Erythroblast (primary cell): ENCODE measurements around the gene CHSY1.
A peak's percentile ranks its signal among the peaks of the same experiment; 100 is the strongest.

Experiments used
- DNase-seq, 2 experiments: peaks; one replicate each; lab custom pipeline; 2025; lab: John Stamatoyannopoulos, UW
- GATA1 ChIP-seq: IDR thresholded peaks from 2 replicates; pipeline ENCODE4 v1.6.1; 2011; ENCODE audit warnings: low read depth, mild to moderate bottlenecking, control low read depth, low read length, moderate library complexity
- POLR2A ChIP-seq: IDR thresholded peaks from 2 replicates; pipeline ENCODE4 v1.6.1; 2011; ENCODE audit warnings: mild to moderate bottlenecking, low read length

The CHSY1 gene

DNA sequence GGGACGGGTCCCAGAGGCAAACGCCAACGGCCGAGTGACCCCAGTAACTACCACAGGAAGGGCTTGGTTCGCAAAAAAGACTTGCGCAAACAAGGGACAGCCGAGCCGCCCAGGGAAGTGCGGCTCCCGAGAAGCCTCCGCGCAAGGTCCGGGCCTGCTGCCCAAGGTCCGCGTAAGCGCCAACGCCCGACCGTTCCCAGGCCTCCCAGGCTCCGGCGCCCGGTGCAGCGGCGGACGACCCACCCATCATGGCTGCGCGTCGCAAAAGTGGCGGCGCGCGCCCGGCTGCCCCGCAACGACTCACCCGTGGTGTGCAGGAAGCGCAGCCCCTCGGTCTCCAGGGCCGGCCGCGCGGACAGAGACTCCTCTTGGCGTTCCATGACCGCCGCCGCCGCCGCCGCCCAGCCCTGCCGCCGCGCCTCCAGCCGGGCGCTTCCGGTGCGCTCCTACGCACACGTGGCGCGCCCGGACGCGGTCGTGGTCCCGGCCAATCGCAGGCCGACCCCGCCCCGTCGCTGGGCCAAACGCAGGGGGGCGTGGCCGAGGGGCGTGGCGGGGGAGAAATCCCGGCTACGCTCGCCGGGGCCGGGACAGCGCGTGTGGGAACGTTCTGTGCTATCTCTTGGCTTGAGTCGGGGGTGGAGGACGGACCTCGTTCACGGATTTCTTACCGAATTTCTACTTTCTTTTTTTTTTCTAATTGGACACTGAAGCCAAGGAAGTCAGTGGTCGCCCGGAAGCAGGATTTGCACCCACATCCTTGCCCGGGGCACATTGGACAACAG lies 25.4 kb upstream of the CHSY1 start, which contains the start of gene SELENOS:
TSS of gene SELENOS (minus strand) at position 448 of the 785 bp plus-strand sequence. CDS start at position 380, 68 bp downstream.
- peak; percentile 91 to 95 for DNase-seq
- TF ChIP-seq POLR2A, result peak; percentile 72
- TF ChIP-seq GATA1, result no peak

DNA sequence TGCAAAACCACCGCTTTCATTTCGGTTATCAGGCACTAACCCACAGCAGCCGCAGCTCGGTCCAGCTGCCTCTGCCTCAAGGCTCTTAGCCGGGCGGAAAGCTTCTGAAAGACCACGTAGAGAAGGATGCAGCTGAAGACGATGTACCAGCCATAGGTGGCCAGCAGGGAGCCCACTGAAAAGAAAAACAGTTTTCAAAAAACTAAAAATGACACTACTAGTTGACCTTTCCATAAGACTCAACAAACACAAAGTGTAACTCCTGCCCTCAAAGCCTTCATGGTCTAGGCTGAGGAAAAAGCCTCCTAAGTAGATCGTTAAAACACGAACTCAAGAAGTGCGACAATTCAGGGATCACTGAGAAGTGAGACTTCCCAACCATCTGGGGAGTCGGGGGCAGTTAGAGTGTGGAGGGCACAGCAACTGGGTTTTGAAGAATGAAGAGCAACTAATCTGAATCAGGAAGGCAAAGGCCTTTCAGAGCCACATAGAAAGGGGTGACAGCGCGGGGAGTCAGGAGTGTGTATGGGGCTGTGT lies 24.7 kb upstream of the CHSY1 start:
- peak; percentile 64 to 71 for DNase-seq
- TF ChIP-seq POLR2A, result no peak

DNA sequence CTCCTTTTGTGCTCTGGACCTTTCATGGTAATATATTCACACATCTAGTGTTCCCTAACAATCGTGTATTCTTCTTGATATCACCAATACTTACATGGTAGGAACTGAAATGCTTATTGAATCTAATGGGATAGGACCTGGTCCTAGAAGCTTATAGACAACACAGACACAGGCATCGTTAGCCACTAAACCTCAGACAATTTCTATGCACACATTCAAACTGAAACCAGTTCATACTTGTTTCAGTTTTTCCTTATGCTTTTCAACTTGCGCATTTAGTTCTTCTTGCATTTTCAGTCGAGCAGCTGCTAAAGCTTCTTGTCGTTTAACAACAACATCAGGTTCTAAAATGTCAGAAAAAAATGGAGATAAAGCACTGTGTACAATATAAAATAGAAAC lies 23.2 kb upstream of the CHSY1 start:
- DNase-seq, result no peak
- TF ChIP-seq POLR2A, result no peak
- no peak for TF ChIP-seq GATA1

DNA sequence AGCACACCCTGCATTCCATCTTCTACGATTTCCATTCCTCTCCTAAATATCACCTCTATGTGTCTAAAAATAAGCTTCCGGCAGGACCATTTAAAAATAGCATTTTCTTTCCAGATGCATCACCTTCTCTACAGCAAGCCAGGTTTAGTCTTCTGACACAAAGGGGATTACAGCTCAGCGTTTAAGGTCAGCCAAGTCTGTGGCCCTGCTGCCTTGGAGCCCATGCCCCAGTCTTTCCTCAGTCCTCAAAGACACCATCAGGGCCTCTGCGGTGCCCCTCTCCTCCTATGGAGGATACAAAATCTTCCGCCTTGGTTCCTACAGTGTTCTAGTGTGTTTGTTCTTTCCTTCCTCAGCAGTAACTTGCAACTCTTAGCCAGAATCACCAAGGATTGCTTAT lies 21.7 kb upstream of the CHSY1 start:
- no peak for TF ChIP-seq GATA1
- TF ChIP-seq POLR2A, result no peak

DNA sequence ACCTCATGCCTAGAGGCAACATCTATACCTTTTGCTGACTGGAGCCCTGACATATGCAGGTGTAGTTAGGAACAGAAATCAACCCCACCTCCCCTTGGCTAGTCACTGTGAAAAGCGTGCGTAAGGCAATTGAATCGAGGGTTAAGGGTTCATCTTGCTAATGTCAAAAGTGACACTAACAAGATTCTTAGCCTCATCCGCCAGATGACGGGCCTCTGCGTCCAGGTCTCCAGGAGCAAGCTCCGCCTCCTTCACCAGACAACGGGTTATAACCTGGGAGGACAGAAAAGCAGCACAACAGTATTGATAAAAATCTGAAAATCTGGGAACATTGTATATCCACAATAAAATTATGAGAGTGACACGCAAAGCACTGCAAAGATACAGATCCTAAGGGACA lies 20.7 kb upstream of the CHSY1 start:
- no peak for TF ChIP-seq GATA1
- no peak for TF ChIP-seq POLR2A
- DNase-seq, result no peak

More for the DNA sequence above, 21.7 kb upstream of the CHSY1 start:
- DNase-seq, result no peak

DNA sequence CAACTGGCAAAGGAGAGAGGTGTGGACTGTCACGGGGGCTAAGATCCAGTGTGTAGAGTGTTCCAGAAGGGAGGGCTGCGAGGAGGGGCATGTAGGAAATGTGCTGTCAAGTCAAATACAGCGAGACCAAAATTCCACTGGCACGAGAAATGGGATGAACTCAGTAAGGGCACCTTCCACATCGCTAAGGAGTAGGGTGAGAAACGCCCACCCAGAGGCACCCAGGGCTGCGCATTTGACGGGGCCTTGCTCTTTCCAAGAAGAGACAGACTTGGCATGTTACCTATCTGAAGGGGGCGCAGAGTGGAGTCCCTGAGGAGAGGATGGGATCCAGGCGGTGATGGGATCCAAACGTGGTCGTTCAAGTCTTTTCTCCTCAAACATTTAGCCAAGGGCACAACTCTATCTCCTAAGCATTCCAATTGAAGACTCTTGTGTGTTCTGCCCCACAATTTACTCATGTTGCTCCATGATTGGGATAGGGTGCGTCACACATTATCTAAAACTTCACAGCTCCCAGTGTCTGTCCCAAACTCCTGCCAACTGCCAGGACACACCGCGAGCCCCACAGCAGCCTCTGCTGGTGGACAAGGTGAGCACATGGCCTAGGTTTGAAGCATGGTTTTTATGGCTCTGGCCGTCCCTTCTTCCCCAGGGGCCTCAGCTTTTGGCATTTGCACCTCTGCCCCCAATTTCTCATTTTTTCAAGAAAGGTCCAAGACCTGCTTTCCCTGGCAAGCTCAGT lies 17.8 kb upstream of the CHSY1 start:
- DNase-seq, result peak; percentile 37 to 42
- TF ChIP-seq POLR2A, result peak; percentile 16
- no peak for TF ChIP-seq GATA1

DNA sequence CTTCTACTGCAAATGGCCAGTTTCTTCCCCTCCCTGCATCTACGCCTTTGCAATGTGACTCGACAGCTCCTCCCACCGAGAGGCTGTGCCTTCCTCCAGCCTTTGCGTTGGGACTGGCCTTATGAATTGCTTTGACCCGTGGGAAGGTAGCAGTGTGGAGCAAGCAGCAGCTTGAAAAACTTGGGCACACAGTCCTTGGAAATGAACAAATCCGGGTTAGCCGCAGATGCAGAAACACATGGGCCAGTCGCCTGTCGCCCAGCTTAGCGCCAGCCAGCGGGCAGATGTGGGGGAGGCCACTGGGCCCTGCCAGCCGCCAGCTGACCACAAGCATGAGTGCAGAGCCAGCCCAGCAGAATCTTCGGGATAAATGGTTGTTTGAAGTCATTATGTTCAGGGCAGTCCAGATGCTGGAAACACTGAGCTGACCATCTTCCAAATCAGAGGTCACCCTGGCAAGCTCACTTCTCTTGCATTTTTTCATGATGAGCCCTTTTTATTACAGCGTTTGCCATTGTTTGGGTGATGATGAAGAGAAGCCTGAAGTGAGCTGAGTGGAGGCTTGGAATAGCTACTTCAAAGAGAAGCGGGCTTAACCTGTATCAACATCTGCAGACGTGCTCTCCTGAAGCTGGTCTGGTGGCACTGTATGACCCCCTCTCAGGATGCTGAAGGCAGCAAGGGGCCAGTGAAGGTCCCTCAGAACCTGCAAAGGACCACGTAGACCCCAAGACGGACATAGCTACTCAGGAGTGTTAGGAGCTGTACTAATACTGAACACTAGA lies 15.7 kb upstream of the CHSY1 start:
- DNase-seq, result no peak
- TF ChIP-seq GATA1 (no peak), POLR2A (no peak)

DNA sequence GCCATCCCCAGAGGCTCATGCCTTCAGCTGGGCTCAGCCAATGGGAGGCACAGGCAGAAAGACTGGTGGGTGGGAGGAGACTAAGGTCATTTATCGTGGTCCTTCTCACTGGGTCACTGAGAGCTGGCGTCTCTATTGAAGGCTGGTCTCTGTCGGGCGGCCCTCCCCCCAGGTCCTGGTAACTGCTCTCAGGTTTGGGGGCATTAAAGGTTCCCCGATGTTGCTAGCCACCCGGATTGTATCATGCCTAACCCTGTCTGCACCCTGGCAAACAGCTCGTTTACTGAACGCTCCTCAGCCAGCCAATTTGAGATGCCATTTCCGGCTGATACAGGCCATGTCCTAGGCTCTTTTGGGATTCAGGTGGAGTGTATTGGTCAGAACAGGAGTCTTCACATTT lies 14.9 kb upstream of the CHSY1 start:
- TF ChIP-seq GATA1 (no peak), POLR2A (no peak)
- DNase-seq, result no peak

DNA sequence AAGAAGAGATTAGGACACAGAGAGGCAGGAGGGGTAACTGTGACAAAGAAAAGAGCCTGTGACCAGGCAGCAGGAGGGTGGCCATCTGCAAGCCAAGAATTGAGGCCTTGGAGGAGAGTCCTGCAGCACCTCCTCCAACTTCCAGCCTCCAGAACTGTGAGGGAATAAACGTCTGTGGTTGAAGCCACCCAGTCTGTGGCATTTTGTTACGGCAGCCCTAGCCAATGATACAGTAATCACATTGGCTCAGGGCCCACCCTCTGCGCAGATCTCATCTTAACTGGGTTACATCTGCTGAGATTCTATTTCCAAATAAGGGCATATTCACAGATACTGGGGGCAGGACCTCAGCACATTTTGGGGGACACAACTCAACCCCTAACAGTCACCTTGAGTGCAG lies 14.2 kb upstream of the CHSY1 start:
- no peak for TF ChIP-seq POLR2A
- TF ChIP-seq GATA1, result no peak
- no peak for DNase-seq

DNA sequence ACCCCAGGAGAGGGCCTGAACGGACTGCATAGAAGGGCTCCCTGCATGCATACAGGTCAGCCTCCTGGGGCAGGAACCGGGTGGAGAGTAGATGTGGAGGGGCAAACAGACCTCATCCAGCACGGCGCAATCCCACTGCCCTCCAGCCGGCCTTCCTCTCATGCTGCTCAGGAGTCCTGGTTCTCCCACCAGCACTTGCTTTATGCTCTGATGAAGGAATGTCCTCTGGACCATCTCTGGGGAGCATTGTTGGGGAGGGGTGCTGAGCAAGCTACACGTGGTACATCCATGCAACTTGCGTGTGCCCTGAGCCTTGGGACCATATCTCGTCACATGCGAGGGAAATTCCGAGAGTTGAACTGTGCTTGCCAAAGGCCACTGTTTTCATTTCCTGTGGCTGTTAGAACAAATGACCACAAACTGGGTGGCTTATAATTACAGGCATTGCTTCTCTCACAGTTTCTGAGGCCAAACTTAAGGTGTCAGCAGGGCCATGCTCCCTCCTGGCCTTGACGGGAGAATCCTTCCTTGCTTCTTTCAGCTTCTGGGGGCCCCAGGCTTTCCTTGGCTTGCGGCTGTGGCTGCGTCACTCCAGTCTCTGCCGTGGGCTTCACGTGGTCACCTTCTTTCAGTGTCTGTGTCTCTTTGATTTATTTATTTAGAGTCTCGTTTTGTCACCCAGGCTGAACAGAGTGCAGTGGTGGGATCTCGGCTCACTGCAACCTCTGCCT lies 13.2 kb upstream of the CHSY1 start:
- TF ChIP-seq POLR2A (no peak), GATA1 (no peak)
- DNase-seq, result no peak

DNA sequence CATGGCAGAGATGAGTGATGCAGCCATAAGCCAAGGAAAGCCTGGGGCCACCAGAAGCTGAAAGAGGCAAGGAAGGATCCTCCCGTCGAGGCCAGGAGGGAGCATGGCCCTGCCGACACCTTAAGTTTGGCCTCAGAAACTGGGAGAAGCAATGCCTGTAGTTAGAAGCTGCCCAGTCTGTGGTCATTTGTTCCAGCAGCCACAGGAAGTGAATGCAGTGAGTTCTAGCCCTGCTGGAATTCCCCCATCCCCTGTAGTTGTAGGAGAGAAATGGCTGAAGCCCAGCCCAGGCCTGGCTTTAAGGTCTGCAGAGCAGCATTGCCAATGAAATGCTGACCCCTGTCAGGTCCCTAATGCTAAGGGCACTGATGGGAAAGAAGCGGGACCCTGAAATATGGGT lies 12.2 kb upstream of the CHSY1 start:
- TF ChIP-seq POLR2A (no peak), GATA1 (no peak)
- DNase-seq, result no peak

DNA sequence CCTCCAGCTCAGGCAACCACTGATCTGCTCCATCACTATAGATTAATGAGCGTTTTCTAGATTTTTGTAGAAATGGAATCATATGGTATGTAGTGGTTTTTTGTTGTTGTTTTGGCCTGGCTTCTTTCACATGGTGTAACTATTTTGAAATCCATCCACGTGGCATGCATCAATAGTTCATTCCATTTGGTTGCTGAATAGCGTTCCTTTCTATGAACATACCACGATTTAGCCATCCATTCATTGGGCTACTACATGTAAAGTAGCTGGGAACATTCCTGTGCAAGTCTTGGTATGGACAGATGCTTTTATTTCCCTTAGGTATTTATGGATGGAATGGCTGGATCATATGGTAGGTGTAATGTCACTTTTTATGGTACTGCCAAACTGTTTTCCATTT lies 10.7 kb upstream of the CHSY1 start:
- TF ChIP-seq POLR2A, result no peak
- TF ChIP-seq GATA1, result no peak
- no peak for DNase-seq
